Astrocyte (in vitro differentiated cells and primary cell): Measurements from ENCODE around the gene UNC5A. TPM values are rescaled to one million over a fixed set of nuclear protein-coding genes. Genes with fewer than 3 reads are reported as not detected.

Source experiments
- DNase-seq: peaks from one replicate; pipeline ENCODE4 v3.0.0-alpha.2; 2010; ENCODE audit warnings: low read depth
- FAIRE-seq: peaks from 2 replicates; lab custom pipeline; 2011; peaks lifted over from hg19 to GRCh38; lab: Jason Lieb, UNC
- H2AFZ ChIP-seq: 2 replicates; pipeline ENCODE4 v1.6.0; 2012; ENCODE audit warnings: low read depth, low read length, inconsistent platforms
- H3K27ac ChIP-seq: 2 replicates; pipeline ENCODE4 v1.5.1; 2011; ENCODE audit warnings: low read depth, low read length, inconsistent platforms
- H3K27me3 ChIP-seq: 2 replicates; pipeline ENCODE4 v1.6.0; 2011; ENCODE audit warnings: low read length, inconsistent platforms; ENCODE audit not compliant: insufficient read depth
- H3K36me3 ChIP-seq: 2 replicates; pipeline ENCODE4 v1.5.1; 2011; ENCODE audit warnings: low read length, inconsistent platforms; ENCODE audit not compliant: insufficient read depth
- H3K4me1 ChIP-seq: 2 replicates; pipeline ENCODE4 v1.5.1; 2011; ENCODE audit warnings: low read length, inconsistent platforms; ENCODE audit not compliant: insufficient read depth
- H3K4me2 ChIP-seq: 2 replicates; pipeline ENCODE4 v1.6.0; 2012; ENCODE audit warnings: low read length, inconsistent platforms
- H3K4me3 ChIP-seq: 2 replicates; pipeline ENCODE4 v1.5.1; 2011; ENCODE audit warnings: low read depth, mild to moderate bottlenecking, low read length, inconsistent platforms; ENCODE audit not compliant: insufficient read depth
- H3K79me2 ChIP-seq: 2 replicates; pipeline ENCODE4 v1.6.0; 2012; ENCODE audit warnings: mild to moderate bottlenecking, low read length, inconsistent platforms; ENCODE audit not compliant: insufficient read depth
- H3K9ac ChIP-seq: 2 replicates; pipeline ENCODE4 v1.6.0; 2012; ENCODE audit warnings: mild to moderate bottlenecking, low read length, inconsistent platforms
- H3K9me3 ChIP-seq: 2 replicates; pipeline ENCODE4 v1.5.1; 2012; ENCODE audit warnings: low read depth, mild to moderate bottlenecking, low read length, inconsistent platforms; ENCODE audit not compliant: insufficient read depth
- H4K20me1 ChIP-seq: 2 replicates; pipeline ENCODE4 v1.6.0; 2012; ENCODE audit warnings: low read length, inconsistent platforms; ENCODE audit not compliant: insufficient read depth
- H3K27ac Mint-ChIP-seq: one replicate; pipeline ENCODE4 v1.8.0; 2021; ENCODE audit warnings: mild to moderate bottlenecking, mixed read lengths; ENCODE audit not compliant: unreplicated experiment
- H3K27me3 Mint-ChIP-seq: one replicate; pipeline ENCODE4 v1.8.0; 2021; ENCODE audit warnings: low read depth, mixed read lengths; ENCODE audit not compliant: unreplicated experiment
- H3K36me3 Mint-ChIP-seq: one replicate; pipeline ENCODE4 v1.8.0; 2021; ENCODE audit warnings: low read depth, mixed read lengths; ENCODE audit not compliant: unreplicated experiment
- H3K4me1 Mint-ChIP-seq: one replicate; pipeline ENCODE4 v1.8.0; 2021; ENCODE audit warnings: low read depth, mixed read lengths; ENCODE audit not compliant: unreplicated experiment
- H3K4me3 Mint-ChIP-seq: one replicate; pipeline ENCODE4 v1.8.0; 2021; ENCODE audit warnings: mild to moderate bottlenecking, moderate library complexity, mixed read lengths; ENCODE audit not compliant: unreplicated experiment
- H3K9me3 Mint-ChIP-seq: one replicate; pipeline ENCODE4 v1.8.0; 2021; ENCODE audit warnings: mild to moderate bottlenecking, mixed read lengths; ENCODE audit not compliant: unreplicated experiment
- CTCF ChIP-seq: IDR thresholded peaks from 2 replicates; pipeline ENCODE4 v1.5.1; 2011; ENCODE audit warnings: low read depth, mild to moderate bottlenecking, inconsistent platforms, low read length, moderate library complexity; ENCODE audit not compliant: insufficient read depth
- EZH2 ChIP-seq: IDR thresholded peaks from 2 replicates; pipeline ENCODE4 v1.6.1; 2012; ENCODE audit warnings: mild to moderate bottlenecking, low read length, inconsistent platforms; ENCODE audit not compliant: insufficient read depth
- total RNA-seq: library from RNA; stranded (reverse); gene quantifications from 2 replicates; pipeline ENCODE4 v1.2.1, GENCODE V29; 2021

The UNC5A gene
- total RNA-seq, 1 donor from 2014 or later, result 0.70 TPM

GRCh38 chr5:176874198-176874780, 63.9 kb downstream of the UNC5A start:
- Mint-ChIP-seq H3K36me3 (peaks cover 5% of the 10 kb centered on the region), H3K9me3 (no peaks in the 10 kb centered on the region), H3K4me3 (no peak overlapping the region), H3K27me3 (peaks cover 48% of the 10 kb centered on the region), H3K4me1 (no peaks in the 10 kb centered on the region), H3K27ac (no peak overlapping the region)
- Histone ChIP-seq H3K4me2 (no peak overlapping the region), H3K27me3 (peaks cover 13% of the 10 kb centered on the region), H3K79me2 (no peaks in the 10 kb centered on the region), H3K4me1 (no peaks in the 10 kb centered on the region), H3K9ac (no peak overlapping the region), H3K9me3 (no peaks in the 10 kb centered on the region), H3K27ac (no peak overlapping the region), H2AFZ (no peak overlapping the region), H4K20me1 (no peaks in the 10 kb centered on the region), H3K36me3 (no peaks in the 10 kb centered on the region), H3K4me3 (no peak overlapping the region)
- no peak for TF ChIP-seq EZH2
- no peak for TF ChIP-seq CTCF
- no peak for FAIRE-seq
- DNase-seq, result no peak

- Histone ChIP-seq H3K79me2 (no peaks in the 10 kb centered on the region), H3K9me3 (no peaks in the 10 kb centered on the region), H3K9ac (no peak overlapping the region), H4K20me1 (no peaks in the 10 kb centered on the region), H3K4me1 (no peaks in the 10 kb centered on the region), H3K27me3 (peaks cover 13% of the 10 kb centered on the region), H3K4me3 (no peak overlapping the region), H2AFZ (no peak overlapping the region), H3K4me2 (no peak overlapping the region), H3K36me3 (no peaks in the 10 kb centered on the region), H3K27ac (no peak overlapping the region)
- FAIRE-seq (no peak), DNase-seq (no peak)
- Mint-ChIP-seq H3K4me1 (no peaks in the 10 kb centered on the region), H3K36me3 (peaks cover 5% of the 10 kb centered on the region), H3K27me3 (peaks cover 44% of the 10 kb centered on the region), H3K4me3 (no peak overlapping the region), H3K27ac (no peak overlapping the region), H3K9me3 (no peaks in the 10 kb centered on the region)
- TF ChIP-seq EZH2 (no peak), CTCF (no peak)
These were observed 64.7 kb downstream of the UNC5A start for GRCh38 chr5:176875014-176875550.

GRCh38 chr5:176875783-176876505, 65.6 kb downstream of the UNC5A start:
- Histone ChIP-seq H3K79me2 (no peaks in the 10 kb centered on the region), H3K9me3 (no peaks in the 10 kb centered on the region), H2AFZ (no peak overlapping the region), H3K9ac (no peak overlapping the region), H3K4me2 (no peak overlapping the region), H3K36me3 (no peaks in the 10 kb centered on the region), H3K27ac (no peak overlapping the region), H4K20me1 (no peaks in the 10 kb centered on the region), H3K4me3 (no peak overlapping the region), H3K4me1 (no peaks in the 10 kb centered on the region), H3K27me3 (peaks cover 13% of the 10 kb centered on the region)
- no peak for DNase-seq
- Mint-ChIP-seq H3K27me3 (peaks cover 43% of the 10 kb centered on the region), H3K4me1 (no peaks in the 10 kb centered on the region), H3K9me3 (no peaks in the 10 kb centered on the region), H3K36me3 (peaks cover 5% of the 10 kb centered on the region), H3K4me3 (no peak overlapping the region), H3K27ac (no peak overlapping the region)
- no peak for FAIRE-seq
- TF ChIP-seq EZH2, result no peak
- TF ChIP-seq CTCF, result no peak
